Stimulated activated CD4-positive, alpha-beta T cell treated with anti-CD3 and anti-CD28 coated beads, TNF-alpha, amount 100 ng/mL, for 1 hour (primary cell): ENCODE data around the gene DNMT3L.

Experiments used
- DNase-seq, 3 donors: peaks; one replicate each; pipeline ENCODE4 v3.0.0-alpha.2; 2020; ENCODE audit warnings: low read depth in 3 of 3, low spot score in 1 of 3

The DNMT3L gene

GRCh38 chr21:44279354-44280260 is 17.9 kb upstream of the DNMT3L start:
- no peak for DNase-seq

DNA sequence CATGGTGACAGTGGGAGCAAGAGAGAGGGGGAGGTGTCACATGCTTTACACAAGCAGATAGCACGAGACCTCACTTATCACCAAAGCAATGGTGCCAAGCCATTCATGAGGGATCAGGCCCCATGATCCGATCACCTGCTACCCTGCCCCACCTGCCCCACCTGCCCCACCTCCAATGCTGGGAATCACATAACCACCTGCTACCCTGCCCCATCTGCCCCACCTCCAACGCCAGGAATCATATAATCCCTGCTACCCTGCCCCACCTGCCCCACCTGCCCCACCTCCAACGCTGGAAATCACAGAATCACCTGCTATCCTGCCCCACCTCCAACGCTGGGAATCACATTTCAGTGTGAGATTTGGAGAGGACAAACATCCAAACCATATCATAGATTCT is 13.3 kb upstream of the DNMT3L start:
- no peak for DNase-seq

DNA sequence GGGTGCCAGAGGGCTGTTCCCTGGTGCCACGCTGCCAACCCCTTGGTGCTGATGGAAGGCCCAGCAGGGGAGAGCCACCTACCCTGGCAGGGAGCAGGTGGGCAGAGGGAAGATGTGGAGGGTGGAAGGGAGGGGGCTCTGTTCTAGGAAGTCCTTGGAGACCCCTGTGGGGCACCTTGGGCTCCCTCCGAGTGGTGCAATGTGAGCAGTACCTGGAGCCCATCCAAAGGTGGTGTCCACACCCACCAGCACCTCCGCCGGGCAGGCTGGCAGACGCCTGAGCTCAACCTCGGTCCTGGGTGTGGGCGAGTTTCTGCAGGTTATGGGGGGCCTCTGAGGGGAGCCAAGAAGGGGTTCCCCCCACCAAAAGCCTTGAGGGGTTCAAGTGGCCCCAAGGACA is 11.3 kb upstream of the DNMT3L start:
- no peak for DNase-seq

DNA sequence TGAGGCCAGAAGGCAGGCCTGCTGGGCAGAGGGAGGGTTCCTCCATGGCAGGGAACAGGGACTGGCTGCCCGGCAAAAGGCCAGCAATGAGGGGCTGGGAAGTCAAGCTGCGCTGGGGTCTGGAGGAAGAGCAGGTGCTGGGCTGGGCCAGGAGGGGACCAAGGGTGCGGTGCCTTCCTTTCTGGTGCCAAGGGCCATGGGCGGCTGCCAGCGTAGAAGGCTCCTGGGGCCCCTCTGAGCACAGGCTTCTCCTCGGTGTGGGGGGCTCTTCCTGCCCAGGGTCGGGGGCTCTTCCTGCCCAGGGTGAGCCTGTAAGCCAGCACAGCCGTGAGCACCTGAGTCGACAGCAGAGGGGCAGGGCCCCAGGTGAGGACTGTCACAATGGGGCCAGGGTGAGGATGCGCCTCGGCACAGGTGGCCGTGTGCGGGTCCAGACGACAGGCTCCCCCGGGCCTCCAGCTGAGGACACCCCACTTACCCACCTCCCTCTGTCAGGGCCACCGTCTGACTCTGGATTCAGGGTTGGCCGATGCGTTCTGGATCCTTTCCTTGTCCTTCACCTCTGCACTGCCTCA is 10.7 kb upstream of the DNMT3L start:
- DNase-seq = no peak

DNA sequence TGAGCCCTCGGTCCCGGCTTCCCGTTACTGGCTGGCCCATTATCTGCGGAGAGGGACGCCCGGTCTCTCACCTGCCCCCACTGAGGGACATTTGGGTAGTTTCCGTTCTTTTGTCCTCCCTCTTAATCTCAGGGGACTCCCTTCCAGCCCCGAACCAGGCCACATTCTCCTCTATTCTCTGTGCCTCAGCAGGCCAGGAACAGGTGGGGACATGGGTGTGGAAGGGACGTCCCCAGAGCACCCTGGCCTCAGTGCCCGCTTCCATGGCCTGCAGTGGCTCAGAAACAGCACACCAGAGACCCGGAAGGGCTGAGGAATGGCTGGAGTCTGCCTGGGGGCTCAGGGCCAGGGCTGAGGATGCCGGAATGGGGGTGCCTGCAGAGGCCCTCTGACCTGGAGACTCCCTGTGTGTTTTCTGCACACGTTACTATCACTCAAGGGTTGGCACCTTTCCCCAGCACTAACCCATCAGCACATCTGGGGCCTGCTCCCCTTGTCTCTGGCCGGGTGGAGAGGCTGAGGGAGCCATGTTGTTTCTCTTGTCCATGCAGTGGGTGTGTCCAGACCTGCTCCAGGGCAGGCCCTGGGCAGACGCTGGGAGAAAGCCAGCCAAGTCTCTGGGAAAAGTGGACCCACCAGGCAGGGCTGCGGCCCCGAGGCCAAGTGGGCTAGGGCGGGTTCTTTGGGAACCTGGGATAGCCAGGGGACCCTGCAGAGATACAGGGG is 10.0 kb upstream of the DNMT3L start:
- no peak for DNase-seq

- no peak for DNase-seq
Measured at GRCh38 chr21:44269090-44269489, 7.4 kb upstream of the DNMT3L start.

- DNase-seq = no peak
Measured at GRCh38 chr21:44267655-44268142, 6.0 kb upstream of the DNMT3L start.

DNA sequence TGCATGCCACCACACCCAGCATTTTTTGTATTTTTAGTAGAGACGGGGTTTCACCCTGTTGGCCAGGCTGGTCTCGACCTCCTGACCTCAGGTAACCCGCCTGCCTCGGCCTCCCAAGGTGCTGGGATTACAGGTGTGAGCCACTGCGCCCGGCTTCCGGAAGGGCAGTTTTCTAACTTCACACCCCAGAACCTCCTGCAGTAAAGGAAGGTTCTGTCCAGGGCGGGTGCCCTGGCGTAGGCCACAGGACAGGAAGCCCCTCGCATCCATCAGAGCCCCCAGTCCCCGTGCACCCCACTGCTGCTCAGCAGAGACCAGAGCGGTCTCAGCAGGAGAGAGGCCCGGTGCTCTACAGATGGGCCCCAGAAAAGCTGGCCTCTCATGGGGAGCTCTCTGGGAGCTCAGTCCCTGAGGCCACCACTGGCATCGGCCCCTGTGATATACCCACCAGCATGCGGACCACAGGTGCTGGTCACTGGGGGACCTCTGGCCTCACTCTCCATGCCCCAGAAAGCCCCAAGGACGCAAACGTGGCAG is 4.1 kb upstream of the DNMT3L start:
- DNase-seq = no peak

DNA sequence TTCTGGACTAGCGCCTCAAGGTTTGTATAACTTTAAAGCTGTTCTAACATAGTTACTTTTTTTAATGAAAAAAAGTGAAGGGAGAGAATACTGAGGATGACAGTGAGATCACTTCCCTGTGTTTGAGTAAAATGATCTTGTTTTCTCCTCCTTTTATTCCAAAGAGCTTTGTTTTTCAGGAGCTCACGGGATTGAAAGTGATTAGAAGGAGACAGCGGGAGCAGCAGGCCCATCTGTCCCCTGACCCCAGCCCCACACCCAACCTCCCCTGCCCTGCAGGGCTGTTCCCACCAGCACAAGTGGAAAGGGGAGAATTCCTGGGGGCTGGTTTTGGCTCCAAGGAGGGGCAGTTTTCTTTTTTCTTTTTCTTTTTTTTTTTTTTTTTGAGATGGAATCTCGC is 2.1 kb upstream of the DNMT3L start:
- DNase-seq = no peak

DNA sequence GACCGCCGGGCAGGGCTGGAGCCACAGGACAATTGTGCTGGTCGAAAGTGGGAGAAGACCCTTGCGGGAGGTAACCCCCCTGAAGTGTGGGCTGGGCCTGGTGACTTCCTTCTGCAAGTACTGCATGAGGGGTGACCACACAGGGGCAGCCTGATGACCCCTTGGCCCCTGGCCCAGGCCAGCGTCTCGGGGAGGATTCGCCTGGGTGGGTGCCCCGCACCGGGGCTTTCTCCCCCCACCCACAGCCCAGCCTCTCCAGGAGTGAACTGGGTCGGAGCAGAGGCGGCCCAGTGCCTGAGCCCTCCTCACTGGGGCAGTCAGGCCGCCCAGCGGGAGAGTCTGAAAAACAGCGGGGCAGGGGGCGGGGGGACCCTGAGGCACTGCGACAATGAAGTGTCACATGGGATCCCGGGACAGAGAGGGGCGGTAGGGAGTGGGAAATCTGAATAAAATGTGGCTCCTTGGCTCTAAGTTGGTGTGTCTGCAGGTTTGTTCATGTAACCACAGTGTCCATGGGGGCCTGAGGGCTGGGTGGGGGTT is 1.6 kb upstream of the DNMT3L start:
- no peak for DNase-seq

DNA sequence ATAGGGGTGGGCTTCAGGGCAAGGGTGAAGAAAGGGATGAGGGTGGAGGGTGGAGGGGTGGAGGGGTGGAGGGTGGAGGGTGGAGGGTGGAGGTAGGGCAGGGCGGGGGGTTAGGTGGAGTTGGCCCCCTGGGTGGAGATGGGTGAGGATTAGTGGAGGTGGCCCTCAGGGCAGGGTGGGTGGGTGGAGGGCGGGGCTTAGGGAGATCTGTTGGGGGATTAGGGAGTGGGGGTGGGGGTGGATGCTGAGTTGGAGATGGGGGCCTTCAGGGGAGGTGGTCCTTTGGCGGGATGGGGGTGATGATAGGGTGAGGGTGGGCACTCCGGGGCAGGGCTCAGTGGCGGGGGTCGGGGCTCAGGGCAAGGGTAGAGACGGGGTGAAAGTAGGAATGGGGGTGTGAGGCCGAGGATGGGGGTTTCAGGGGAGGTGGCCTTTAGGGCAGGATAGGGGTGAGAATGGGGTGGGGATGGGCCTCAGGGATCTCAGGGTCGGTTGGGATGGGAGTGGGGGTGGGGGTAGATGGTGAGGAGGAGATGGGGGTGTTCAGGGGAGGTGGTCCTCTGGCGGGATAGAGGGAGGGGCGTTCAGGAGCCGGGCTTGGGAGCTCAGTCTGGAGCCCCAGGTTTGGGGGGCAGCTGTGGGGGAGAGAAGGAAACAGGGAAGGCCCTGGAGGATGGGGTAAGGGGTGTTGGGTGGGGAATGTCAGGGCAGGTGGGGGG is 800 bp upstream of the DNMT3L start:
- DNase-seq = no peak

GRCh38 chr21:44260791-44261631 is 686 bp downstream of the DNMT3L start:
- DNase-seq = no peak

DNA sequence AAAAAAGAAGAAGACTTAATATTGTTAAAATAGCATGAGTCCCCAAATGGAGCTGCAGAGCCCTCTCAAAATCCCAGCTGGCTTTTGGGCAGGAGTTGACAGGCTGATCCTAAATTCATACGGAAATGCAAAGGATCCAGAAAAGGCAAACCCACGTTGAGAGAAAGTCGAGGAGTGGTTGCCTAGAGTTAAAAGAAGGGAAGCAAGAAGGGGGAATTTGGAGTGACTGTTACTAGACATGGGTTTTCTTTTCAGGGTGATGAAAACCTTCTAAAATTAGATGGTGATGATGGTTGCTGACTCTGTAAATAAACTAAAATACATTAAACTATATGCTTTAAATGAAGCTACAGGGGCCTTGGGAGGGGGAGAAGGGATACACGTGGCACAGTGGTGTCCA is 1.6 kb downstream of the DNMT3L start:
- no peak for DNase-seq

DNA sequence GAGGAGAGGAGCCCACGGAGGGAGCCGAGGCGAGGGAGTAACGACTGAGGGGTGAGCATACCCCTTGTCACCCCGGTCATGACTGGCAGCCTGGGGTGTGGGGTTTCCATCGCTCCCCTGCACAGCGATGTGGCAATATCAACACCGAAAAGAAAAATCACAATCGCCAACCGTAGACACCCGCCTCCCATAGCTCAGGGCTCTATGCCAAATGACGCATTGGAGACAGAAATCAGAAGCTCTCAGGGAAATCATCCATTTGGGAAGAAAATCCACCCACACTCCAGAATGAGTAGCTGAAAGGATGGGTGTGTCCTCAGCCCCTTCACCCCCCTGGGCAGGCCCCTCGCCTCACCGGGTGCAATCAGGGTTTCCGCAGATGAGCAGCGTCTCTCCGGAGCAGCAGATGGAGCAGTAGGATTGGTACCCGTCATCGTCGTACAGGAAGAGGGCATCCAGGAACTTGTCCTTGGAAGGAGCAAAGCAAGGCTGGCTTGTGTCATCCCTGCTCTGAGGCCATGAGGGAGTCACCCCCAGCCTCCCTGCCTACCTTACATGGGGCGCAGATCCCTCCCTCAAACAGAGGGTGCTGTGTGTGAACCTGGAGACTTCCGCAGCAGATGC is 2.5 kb downstream of the DNMT3L start:
- DNase-seq = no peak

DNA sequence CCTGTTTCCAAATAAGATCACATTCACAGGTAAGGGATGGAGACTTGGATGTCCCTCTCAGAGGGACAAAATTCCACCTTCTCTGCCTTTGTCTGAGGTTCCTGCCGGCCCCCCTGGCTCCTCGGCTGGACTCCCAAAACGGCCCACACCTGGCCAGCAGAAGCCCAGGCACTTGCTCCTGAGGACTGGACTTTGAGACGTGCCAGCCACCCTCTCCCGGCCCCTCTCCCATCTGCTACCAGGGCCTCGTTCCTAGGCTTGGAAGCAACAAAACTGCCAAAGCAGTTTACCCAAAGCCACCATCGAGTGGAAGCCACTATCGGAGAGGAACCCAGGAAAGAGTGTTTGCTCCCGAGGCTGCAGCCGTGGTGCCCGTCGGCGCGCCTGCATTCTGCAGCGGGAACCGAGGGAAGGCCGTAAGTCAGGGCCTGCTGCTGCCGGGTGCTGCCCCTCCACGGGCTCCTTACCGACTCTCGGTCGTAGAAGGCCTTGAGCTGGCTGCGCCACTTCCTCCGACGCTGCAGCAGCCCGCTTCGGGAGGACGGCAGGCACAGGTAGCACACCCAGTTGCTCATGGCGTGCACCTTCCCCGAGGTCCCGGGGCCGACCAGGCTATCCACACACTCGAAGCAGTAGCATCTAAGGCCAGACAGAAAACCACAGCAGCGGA is 3.5 kb downstream of the DNMT3L start:
- DNase-seq = no peak

DNA sequence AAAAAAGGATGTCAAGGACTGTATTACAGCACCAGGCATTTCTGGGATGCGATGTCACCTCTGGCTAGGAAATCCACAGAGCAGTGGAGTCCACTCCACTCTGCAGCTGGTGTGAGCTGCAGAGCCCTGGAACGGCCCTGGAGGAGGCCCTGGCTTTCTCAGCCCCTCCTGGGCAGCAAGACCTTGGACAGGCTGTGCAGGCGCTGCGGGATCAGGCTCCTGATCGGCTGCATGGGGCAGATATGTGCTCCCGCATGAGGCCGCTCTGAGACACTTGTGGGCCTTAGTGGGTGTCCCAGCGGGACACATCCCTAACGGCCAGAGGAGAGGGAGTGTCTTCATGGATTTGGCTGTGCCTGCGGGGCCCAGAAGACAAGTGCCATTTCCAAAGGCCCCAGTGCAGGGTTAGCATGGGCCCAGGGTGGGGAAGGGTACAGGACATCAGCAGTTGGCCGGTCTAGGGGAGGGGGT is 6.2 kb downstream of the DNMT3L start:
- DNase-seq = no peak

DNA sequence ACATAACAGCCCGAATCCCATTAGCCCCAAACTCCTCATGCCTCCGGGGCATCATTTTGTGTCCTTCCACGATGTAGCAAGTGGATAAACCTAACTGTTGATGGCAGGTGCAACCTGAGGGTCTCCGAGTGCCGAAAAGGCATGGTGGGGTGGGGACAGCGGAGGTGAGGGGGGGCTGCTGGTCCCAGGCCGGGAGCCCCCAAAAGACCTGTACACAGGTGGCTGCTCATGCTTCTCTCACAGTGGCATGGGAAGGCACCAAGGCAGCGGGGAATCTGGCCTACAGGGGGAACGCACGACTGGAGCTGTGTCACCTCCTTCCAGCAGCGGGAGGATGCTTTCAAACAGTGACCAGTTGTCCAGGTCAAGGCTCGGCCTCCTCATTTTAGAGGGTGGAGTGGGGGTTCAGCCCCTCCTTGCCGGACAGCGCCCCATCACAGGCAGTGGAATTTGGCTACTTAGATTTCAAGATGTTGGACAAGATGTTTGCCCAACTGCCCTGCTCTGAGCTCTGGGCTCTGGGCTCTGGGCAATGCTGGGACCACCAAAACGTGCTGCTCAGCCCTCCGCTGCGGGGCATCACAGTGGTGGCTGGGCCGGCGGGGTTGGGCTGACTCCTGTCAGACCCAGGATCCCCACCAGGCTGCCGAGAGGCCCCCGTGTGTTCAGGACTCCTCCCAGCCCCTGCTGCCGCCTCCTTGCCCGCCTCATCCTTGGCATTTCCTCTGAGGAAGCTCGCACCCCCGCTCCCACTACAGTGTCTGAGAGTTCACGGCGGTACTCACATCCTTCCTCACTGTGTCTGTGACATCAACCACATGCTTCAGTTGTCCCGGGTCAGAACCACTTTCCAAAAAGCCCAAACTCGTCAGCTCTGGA is 7.6 kb downstream of the DNMT3L start:
- DNase-seq = no peak
